Measurements from ENCODE around the gene ITGAD.
"Not testable (repeated sequence)": the region's sequence is repeated elsewhere in the genome, so short reads cannot be mapped to it uniquely, and the experiment has no call there.

ITGAD gene

GRCh38 chr16:31435341-31436220, 42.4 kb downstream of the ITGAD start:
- DNase-seq = no peak

GRCh38 chr16:31436221-31437045, 43.3 kb downstream of the ITGAD start:
- no peak for DNase-seq

GRCh38 chr16:31438414-31438813, 45.3 kb downstream of the ITGAD start:
- DNase-seq = no peak

- DNase-seq = not testable (repeated sequence)
Observed at GRCh38 chr16:31439023-31439422, 45.9 kb downstream of the ITGAD start.

- DNase-seq = no peak
Observed at GRCh38 chr16:31439519-31439918, 46.4 kb downstream of the ITGAD start.

GRCh38 chr16:31440516-31441184, 47.5 kb downstream of the ITGAD start:
- DNase-seq = no peak

GRCh38 chr16:31441956-31442355, 48.8 kb downstream of the ITGAD start:
- no peak for DNase-seq

GRCh38 chr16:31445931-31446330, 52.8 kb downstream of the ITGAD start:
- not testable (repeated sequence) for DNase-seq

GRCh38 chr16:31451201-31451600, 58.1 kb downstream of the ITGAD start:
- no peak for DNase-seq

- no peak for DNase-seq
Observed at GRCh38 chr16:31451681-31452351, 58.7 kb downstream of the ITGAD start.

- DNase-seq = no peak
Observed at GRCh38 chr16:31452631-31453106, 59.5 kb downstream of the ITGAD start.

GRCh38 chr16:31453255-31454204, 60.4 kb downstream of the ITGAD start:
- no peak for DNase-seq

- DNase-seq = no peak
Observed at GRCh38 chr16:31455601-31456314, 62.6 kb downstream of the ITGAD start.

GRCh38 chr16:31456988-31457360, 63.8 kb downstream of the ITGAD start:
- no peak for DNase-seq

GRCh38 chr16:31458073-31458843, 65.1 kb downstream of the ITGAD start:
- no peak for DNase-seq

GRCh38 chr16:31458844-31459686, 65.9 kb downstream of the ITGAD start, which contains the start of gene ARMC5:
Gene ARMC5, plus strand, starts transcription at chr16:31459501. Its CDS starts 24 bp downstream, at chr16:31459525.
- DNase-seq = peak; percentile 79

- peak; percentile 87 for DNase-seq
Observed at GRCh38 chr16:31459687-31460581, 66.8 kb downstream of the ITGAD start.

- DNase-seq = no peak
Observed at GRCh38 chr16:31460582-31461002, 67.5 kb downstream of the ITGAD start.
